ENCODE results near the gene CLIC5.

GRCh38 chr6:45928721-45929305 lies 86.8 kb downstream of the CLIC5 start:
- TF ChIP-seq CTCF (conservative IDR thresholded peaks at IDR 0.05; ENCODE audit: low read length): no peak
- no peak for TF ChIP-seq EZH2phosphoT487 (IDR thresholded peaks at IDR 0.05; ENCODE audit: borderline replicate concordance)
